Measurements from ENCODE around the gene TLN1.
A peak's percentile ranks its signal among the peaks of the same experiment; 100 is the strongest.

Gene TLN1

GRCh38 chr9:35757226-35757891 lies 25.4 kb upstream of the TLN1 start:
- POLR2A ChIA-PET = interaction anchor here (0.6 to 1.4 kb wide), 3 partner anchors 19 to 501 kb away, joined by 4 read pairs; partner anchors contain the start of gene GNE

GRCh38 chr9:35756275-35757225 lies 24.6 kb upstream of the TLN1 start:
- ChIA-PET POLR2A (interaction anchor here (0.6 to 1.4 kb wide), 3 partner anchors 20 to 502 kb away, joined by 4 read pairs; partner anchors contain the start of gene GNE), CTCF (interaction anchor here (0.8 to 4.7 kb wide), 24 partner anchors 8 to 126 kb away, joined by 3 to 42 read pairs (median 6); partner anchors contain the start of genes CCDC107, CREB3, HINT2 and RMRP)
- DNase-seq (ENCODE audit: extremely low spot score) = peak; percentile 78
- TF ChIP-seq, protein P1, sequence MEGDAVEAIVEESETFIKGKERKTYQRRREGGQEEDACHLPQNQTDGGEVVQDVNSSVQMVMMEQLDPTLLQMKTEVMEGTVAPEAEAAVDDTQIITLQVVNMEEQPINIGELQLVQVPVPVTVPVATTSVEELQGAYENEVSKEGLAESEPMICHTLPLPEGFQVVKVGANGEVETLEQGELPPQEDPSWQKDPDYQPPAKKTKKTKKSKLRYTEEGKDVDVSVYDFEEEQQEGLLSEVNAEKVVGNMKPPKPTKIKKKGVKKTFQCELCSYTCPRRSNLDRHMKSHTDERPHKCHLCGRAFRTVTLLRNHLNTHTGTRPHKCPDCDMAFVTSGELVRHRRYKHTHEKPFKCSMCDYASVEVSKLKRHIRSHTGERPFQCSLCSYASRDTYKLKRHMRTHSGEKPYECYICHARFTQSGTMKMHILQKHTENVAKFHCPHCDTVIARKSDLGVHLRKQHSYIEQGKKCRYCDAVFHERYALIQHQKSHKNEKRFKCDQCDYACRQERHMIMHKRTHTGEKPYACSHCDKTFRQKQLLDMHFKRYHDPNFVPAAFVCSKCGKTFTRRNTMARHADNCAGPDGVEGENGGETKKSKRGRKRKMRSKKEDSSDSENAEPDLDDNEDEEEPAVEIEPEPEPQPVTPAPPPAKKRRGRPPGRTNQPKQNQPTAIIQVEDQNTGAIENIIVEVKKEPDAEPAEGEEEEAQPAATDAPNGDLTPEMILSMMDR (IDR thresholded peaks at IDR 0.05; ENCODE audit: control extremely low read depth, extremely low read depth, low read depth, missing control alignments) = peak; percentile 84

More at GRCh38 chr9:35757226-35757891, 25.4 kb upstream of the TLN1 start:
- TF ChIP-seq, protein P1 (IDR thresholded peaks at IDR 0.05; ENCODE audit: control extremely low read depth, extremely low read depth, low read depth, missing control alignments) = no peak
- peak; percentile 41 for DNase-seq (ENCODE audit: extremely low spot score)
- CTCF ChIA-PET = interaction anchor here (0.8 to 4.7 kb wide), 25 partner anchors 9 to 125 kb away, joined by 3 to 42 read pairs (median 6); partner anchors contain the start of genes CREB3, HINT2 and TLN1

DNA sequence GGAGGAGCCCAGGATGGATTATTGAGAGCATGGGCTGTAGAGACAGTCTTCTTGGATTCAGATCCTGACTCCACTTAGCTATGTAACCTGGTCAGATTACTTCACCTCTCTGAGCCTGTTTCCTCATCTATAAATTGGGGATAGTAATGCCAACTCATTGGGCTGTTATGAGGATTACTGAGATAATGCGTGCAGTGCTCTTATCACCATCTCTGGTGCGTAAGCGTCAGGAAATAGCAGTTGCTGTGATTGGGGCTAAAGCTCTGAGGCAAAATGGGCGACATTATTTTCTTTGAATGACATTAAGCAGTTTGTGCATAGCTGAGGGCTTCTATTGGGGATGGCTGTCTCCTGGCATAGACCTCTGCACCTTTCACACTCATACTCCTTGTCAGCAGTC lies 23.1 kb upstream of the TLN1 start:
- POLR2A ChIA-PET = interaction anchor here (1.1 kb wide), 1 partner anchor 23 kb away, joined by 3 read pairs; the partner anchor contains the start of genes CREB3 and TLN1
- CTCF ChIA-PET = interaction anchor here (1.0 to 4.7 kb wide), 10 partner anchors 10 to 127 kb away, joined by 3 to 42 read pairs (median 6); partner anchors contain the start of genes CCDC107, CREB3, NPR2 and RMRP
- no peak for DNase-seq (ENCODE audit: extremely low spot score)
- TF ChIP-seq, protein P1 (IDR thresholded peaks at IDR 0.05; ENCODE audit: control extremely low read depth, extremely low read depth, low read depth, missing control alignments) = no peak

DNA sequence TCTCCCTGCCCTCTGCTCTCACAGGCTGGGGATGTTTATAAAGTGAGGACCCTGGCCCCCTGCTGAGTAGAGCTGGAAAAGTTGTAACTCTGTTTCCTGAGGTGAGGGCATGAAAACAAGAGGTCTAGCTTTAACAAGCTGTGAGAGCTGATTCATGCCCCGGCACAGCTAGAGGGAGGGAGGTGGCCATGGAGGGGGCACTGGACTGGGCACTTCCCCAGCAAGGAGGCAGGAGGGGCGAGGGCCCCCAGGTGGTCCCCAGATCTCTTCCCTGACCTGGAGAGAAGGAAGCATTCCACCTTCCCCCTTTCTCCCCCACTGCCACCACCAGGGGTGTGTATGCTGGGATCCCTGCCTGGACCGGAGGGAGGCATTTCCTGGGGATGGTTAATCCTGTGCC lies 22.3 kb upstream of the TLN1 start, which contains the start of gene MSMP:
TSS of gene MSMP (minus strand) at position 13 of the 400 bp plus-strand sequence. CDS start 147 bp downstream, outside the sequence.
- ChIA-PET POLR2A (no interaction called here), CTCF (interaction anchor here (1.0 to 4.7 kb wide), 7 partner anchors 16 to 96 kb away, joined by 3 to 42 read pairs (median 6); partner anchors contain the start of genes CCDC107, CREB3, NPR2 and RMRP)

GRCh38 chr9:35753466-35753865 lies 21.5 kb upstream of the TLN1 start:
- CTCF ChIA-PET = interaction anchor here (1.6 to 4.7 kb wide), 4 partner anchors 17 to 95 kb away, joined by 5 to 42 read pairs (median 17); partner anchors contain the start of genes CCDC107, NPR2 and RMRP
- TF ChIP-seq, protein P1 (IDR thresholded peaks at IDR 0.05; ENCODE audit: control extremely low read depth, extremely low read depth, low read depth, missing control alignments) = no peak
- POLR2A ChIA-PET = interaction anchor here (0.6 kb wide), 1 partner anchor 30 kb away, joined by 3 read pairs; no protein-coding TSS in a partner anchor
- no peak for DNase-seq (ENCODE audit: extremely low spot score)

More for the DNA sequence above, 22.3 kb upstream of the TLN1 start, which contains the start of gene MSMP:
- no peak for DNase-seq (ENCODE audit: extremely low spot score)
- TF ChIP-seq, protein P1 (IDR thresholded peaks at IDR 0.05; ENCODE audit: control extremely low read depth, extremely low read depth, low read depth, missing control alignments) = no peak
